SIG-M5 treated with dmso at 0.1 percent for 504 hours (cell line): ENCODE measurements around the gene SLC30A10.
"Not testable (repeated sequence)": the region's sequence is repeated elsewhere in the genome, so short reads cannot be mapped to it uniquely, and the experiment has no call there.

ENCODE experiments used
- DNase-seq: peaks from one replicate; lab custom pipeline; 2025; ENCODE audit not compliant: unreplicated experiment; lab: John Stamatoyannopoulos, UW

The SLC30A10 gene

GRCh38 chr1:219928791-219929118, 398 bp upstream of the SLC30A10 start:
- no peak for DNase-seq

DNA sequence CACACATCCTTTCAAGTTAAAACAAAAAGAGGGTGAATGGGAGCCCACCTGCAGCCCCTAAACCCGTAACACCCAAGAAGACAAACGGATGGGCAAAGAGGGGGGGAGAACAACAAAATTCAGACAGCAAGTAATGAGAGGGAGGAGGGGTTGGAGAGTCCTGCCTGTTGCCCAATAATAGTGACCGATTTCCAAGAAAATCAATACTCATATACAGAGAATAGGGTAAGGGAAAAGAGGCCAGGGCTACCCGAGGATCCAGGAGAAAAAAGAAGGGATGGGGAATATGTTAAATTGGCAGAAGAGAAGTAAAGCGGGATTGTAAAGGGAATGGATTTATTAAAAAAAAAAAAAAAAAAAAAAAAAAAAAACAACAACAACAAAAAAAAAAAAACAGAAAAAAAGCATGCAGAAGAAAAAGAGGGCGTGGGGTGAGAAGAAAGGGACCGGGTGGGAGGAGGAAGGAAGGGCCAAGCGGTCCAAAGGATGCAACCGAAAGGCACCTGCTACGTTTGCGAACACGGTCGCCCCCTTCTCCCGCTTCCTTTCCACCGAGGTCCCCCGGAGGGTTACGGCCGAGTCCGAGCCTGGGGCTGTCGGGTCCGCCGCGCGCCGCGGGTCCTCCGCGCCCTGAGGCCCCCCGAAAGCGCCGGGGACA, 930 bp downstream of the SLC30A10 start:
- DNase-seq, result no peak

DNA sequence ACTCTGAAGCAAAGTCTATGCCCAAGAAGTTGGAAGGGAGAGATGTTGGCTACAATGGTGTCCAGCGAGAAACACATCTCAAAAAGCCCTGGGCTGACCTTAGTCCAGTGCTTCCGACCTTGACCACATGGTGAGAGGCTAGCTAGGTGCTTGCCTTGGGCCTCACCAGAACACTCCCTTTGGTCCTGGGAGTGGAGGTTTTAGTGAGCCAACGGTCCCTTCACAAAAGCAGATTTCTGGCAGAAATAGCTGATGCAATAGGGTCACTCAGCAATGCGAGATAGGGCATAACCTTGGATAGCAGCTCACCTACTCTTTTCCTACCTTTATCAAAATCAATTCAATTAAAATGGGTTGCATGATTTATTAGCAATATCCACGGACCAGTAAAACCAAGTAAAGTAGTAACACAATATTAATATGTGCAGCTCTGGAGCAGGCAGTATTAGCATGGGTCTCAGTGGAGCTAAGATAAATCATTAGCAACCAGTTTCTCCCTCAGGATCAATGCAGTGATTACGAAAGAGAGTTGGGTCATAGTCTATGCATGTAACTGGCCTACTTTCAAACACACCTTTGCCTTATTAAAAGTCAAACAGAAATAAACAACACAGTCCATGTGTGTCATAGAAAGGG, 1.9 kb downstream of the SLC30A10 start:
- DNase-seq, result no peak

DNA sequence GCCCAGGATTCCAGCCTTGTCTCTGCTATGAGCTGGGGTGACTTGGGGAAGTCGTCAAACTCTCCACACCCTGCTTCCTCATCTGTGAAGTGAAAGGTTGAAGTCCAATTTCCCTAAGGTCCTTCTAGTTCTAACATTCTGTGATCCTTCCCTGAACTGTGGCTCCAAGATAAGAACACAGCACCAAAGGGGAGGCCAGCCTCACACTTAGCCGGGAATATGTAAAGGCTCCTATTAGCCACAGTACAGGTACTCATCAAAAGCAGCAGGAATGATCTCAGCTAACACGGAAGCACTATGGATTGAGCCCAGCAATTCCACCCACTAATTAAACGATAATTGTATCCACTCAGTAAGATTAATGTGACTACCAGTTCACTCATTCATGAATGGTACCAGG, 4.0 kb downstream of the SLC30A10 start:
- no peak for DNase-seq

DNA sequence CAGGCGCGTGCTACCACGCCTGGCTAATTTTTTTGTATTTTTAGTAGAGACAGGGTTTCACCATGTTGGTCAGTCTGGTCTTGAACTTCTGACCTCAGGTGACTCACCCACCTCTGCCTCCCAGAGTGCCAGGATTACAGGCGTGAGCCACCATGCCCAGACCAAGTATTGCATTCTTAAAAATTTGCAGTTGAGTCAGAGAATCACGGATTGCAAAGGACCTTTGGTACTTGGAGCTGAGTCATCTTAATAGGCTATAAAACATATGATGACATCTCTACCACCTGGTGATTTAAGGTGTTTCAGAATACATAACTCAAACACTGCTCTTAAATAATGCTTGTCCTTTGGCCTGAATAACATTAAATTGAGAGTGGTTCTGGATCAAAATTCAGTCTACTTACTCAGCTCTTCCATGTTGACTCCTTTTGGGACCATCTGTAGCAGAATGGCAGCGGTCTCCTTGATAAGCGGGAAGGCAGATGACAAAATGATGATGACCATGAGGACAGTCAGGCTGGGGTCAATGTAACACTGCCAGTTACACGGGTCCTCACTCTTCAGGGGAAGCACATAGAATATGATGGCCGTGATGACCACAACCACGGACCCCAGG, 10.4 kb downstream of the SLC30A10 start:
- no peak for DNase-seq

DNA sequence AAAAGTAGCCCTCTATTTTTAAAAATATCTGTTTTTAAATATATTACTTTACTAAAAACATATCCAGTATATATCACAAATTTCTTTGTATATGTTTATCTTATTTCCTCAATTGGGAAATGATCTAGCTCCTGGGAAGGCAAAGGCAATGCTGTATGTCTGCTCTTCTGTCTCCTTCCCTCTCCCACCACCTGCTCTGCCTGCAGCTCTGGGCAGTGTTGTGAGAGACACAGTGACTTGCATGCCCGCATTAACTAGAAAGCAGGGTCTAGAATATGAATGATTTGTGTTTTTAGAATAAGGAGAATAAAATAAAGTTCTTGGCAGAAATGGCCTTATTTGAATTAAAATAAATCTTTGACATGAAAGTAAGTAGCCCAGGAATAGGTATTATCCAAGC, 11.1 kb downstream of the SLC30A10 start:
- DNase-seq, result no peak

- DNase-seq, result no peak
Observed at GRCh38 chr1:219916257-219916656, 12.1 kb downstream of the SLC30A10 start.

GRCh38 chr1:219913005-219913770, 15.2 kb downstream of the SLC30A10 start:
- no peak for DNase-seq

- no peak for DNase-seq
Observed at GRCh38 chr1:219910716-219911115, 17.6 kb downstream of the SLC30A10 start.

DNA sequence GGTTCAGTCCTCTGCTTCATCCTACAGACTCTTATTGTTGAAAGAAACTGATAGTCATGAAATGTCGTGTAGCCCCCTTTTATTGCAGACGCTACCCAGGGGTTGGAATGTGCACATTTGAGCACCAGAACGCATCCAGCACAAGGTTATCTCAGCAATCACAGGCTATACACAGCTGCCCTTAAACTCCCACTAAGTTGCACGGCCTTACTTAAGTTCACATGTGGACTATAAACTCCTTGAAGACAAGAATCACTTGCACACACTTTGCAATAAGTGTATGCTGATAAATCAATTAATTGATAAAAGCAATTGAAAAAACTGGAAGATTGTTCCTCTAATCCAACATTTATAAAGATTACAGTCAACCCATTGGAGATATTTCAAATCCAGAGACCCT, 18.9 kb downstream of the SLC30A10 start:
- DNase-seq, result no peak

- DNase-seq, result no peak
Observed at GRCh38 chr1:219908170-219908569, 20.2 kb downstream of the SLC30A10 start.

GRCh38 chr1:219907772-219908070, 20.6 kb downstream of the SLC30A10 start:
- DNase-seq, result no peak

DNA sequence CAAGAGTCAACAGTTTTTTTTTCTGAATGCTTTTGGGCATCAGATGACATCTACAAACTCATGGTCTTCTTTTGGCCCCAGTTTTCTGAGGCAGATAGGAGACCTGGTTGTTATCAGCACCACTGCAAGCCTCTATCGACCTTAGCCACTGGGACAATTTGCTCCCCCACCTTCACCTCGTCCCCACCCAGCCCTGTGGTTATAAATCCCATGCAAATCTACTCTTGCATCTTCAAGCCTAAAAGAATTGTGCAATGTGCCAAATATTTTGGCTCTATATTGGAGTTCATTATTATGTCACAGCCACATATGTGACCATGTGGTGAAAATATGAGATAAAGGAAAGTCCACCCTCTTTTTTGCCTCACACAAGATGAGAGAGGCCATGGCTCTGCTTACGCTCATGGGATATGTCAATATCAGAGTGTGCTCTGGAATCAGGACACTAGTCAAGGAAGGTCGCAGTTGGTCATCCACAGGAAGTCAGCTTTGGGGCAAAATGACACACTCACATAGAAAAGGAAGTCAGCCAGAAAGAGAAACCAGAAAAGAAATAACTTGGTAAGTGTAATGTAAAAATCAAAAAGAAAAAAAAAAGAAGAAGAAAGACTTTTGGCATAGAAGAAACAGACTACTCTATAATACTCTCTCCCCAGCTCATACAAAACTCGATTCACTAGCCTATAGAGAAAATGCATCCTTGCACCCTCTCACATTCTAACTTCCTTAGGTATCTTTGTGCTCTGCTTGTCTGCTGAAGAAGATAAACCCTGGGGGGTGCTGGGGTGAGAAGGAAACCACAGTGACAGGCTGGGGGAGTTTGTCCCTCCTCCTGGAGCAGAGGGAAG, 21.2 kb downstream of the SLC30A10 start:
- DNase-seq, result peak; percentile 44

DNA sequence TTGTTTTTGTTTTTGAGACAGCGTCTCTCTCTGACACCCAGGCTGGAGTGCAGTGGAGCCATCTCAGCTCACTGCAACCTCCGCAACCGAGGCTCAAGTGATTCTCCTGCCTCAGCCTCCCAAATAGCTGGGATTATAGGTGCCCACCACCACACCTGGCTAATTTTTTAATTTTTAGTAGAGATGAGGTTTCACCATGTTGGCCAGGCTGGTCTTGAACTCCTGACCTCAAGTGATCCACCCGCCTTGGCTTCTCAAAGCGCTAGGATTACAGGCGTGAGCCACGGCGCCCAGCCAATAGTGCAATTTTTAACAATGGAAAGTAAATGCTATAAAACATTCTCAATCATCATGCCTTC, 21.8 kb downstream of the SLC30A10 start:
- not testable (repeated sequence) for DNase-seq

DNA sequence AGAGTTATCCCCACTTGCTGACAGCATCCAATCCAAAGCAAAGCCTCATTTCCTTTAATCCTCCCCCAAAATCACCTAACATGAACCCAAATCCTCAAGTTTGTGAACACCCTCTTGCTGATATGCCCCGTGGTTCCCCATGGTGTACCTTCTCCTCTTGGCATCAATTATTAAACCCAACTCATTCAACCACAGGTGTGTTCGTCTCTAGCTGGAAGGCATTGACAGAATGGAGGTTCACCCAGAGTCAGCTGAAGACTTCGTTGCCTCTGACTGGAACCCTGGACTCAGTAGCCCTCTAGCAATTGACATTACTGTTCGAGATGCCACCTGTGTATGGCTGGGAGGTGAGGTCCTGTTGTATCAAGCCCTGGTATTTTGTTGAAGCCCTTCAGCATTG, 22.8 kb downstream of the SLC30A10 start:
- DNase-seq, result no peak

- no peak for DNase-seq
Observed at GRCh38 chr1:219904934-219905333, 23.4 kb downstream of the SLC30A10 start.

DNA sequence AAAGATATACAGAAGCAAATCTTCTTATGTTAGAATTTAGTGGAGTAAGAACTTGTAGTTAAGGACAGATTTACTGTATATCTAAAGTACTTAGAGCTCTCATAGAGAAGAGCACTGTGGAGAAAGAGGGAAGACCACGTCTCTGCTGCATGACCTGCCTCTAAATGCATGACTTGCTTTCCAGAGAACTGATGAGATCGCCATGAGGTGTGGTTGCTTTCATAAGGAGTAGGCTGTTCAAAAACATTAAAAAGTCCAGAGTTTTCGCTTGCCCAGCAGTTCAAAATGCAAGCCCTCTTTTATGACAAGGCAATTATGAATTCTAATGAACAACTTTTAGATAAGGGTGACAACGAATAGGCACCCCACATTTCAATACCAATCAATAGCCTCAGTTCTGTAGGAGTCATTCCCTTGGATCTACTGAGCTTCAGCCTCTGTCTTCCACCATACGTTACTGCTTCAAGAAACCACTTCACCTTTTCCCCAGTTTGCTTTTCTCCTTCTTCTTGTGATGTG, 24.9 kb downstream of the SLC30A10 start:
- no peak for DNase-seq

- DNase-seq, result no peak
Observed at GRCh38 chr1:219902951-219903350, 25.4 kb downstream of the SLC30A10 start.

GRCh38 chr1:219900882-219901281, 27.5 kb downstream of the SLC30A10 start:
- DNase-seq, result no peak

DNA sequence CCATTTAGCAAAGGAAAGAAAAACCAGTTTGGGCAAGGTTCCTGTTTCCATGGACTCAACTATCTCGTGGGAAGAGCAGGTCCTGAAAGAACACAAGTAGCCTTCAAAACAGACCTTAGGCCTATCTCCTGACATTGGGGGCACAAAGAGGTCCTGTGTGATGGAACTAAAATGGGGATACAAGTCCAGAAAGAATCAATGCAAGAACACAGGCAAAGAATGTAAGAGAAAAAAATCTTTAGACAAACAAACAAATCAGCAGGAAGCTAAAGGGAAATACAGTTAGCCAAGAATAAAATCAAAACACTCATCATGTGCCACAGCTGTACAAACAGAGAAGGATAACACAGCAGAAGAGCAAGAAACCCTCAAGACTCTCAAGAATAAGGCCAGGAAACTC, 28.2 kb downstream of the SLC30A10 start:
- no peak for DNase-seq

DNA sequence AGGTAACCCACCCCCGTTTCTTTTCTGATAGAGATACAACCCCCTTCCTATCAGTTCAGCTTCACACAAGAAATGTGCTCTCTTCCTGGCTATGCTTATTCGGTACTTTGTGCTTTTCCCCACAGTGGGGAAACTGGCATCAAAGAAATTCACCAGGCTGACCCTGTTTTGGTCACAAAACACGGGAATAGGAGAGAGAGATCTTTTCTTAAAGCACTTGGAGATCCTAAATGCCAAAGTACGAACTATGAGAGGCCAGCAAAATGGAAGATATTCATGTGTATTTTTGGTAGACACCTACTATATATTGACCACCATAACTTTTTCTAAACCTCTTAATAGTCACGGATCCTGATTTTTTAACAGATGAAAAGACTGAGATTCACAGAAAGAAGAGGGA, 30.0 kb downstream of the SLC30A10 start:
- DNase-seq, result no peak
